ENCODE measurements around the gene RNASEH1.

RNASEH1 gene

GRCh38 chr2:3529316-3530025 is 28.7 kb downstream of the RNASEH1 start:
- H3K27me3 Mint-ChIP-seq (ENCODE audit: low read depth) = no peaks in the 10 kb centered on the region
- no peak overlapping the region for H3K4me3 Mint-ChIP-seq
- no peaks in the 10 kb centered on the region for H3K36me3 Mint-ChIP-seq (ENCODE audit: low read depth)
- no peak overlapping the region for H3K27ac Mint-ChIP-seq
- TF ChIP-seq CTCF (IDR thresholded peaks at IDR 0.05; ENCODE audit: unreplicated experiment in 3 of 3) = no peak
- H3K4me1 Mint-ChIP-seq = peaks cover 12% of the 10 kb centered on the region
- H3K9me3 Mint-ChIP-seq = no peaks in the 10 kb centered on the region

- Mint-ChIP-seq H3K4me3 (no peak overlapping the region), H3K9me3 (no peaks in the 10 kb centered on the region), H3K27me3 (ENCODE audit: low read depth) (no peaks in the 10 kb centered on the region), H3K27ac (no peak overlapping the region), H3K4me1 (peaks cover 18% of the 10 kb centered on the region), H3K36me3 (ENCODE audit: low read depth) (no peaks in the 10 kb centered on the region)
- no peak for TF ChIP-seq CTCF (IDR thresholded peaks at IDR 0.05; ENCODE audit: unreplicated experiment in 3 of 3)
Observed at GRCh38 chr2:3527886-3528785, 30.0 kb downstream of the RNASEH1 start.

GRCh38 chr2:3526871-3527270 is 31.3 kb downstream of the RNASEH1 start:
- no peak for TF ChIP-seq CTCF (IDR thresholded peaks at IDR 0.05; ENCODE audit: unreplicated experiment in 3 of 3)
- H3K27me3 Mint-ChIP-seq (ENCODE audit: low read depth) = no peaks in the 10 kb centered on the region
- H3K4me1 Mint-ChIP-seq = peaks cover 24% of the 10 kb centered on the region

GRCh38 chr2:3523551-3524041 is 34.5 kb downstream of the RNASEH1 start:
- no peak overlapping the region for H3K4me3 Mint-ChIP-seq
- TF ChIP-seq CTCF (IDR thresholded peaks at IDR 0.05; ENCODE audit: unreplicated experiment in 3 of 3) = no peak
- peaks cover 46% of the 10 kb centered on the region for H3K4me1 Mint-ChIP-seq

More at GRCh38 chr2:3526871-3527270, 31.3 kb downstream of the RNASEH1 start:
- no peaks in the 10 kb centered on the region for H3K9me3 Mint-ChIP-seq
- no peak overlapping the region for H3K4me3 Mint-ChIP-seq
- H3K36me3 Mint-ChIP-seq (ENCODE audit: low read depth) = no peaks in the 10 kb centered on the region
- H3K27ac Mint-ChIP-seq = no peak overlapping the region

GRCh38 chr2:3522961-3523421 is 35.1 kb downstream of the RNASEH1 start:
- TF ChIP-seq CTCF (IDR thresholded peaks at IDR 0.05; ENCODE audit: unreplicated experiment in 3 of 3) = no peak
- H3K4me3 Mint-ChIP-seq = peak overlapping the region in 2 of 3 experiments; percentile 26 to 55
- peak overlapping the region in 2 of 3 experiments; percentile 78 to 91 for H3K27ac Mint-ChIP-seq
- no peaks in the 10 kb centered on the region for H3K9me3 Mint-ChIP-seq
- no peaks in the 10 kb centered on the region for H3K27me3 Mint-ChIP-seq (ENCODE audit: low read depth)
- H3K4me1 Mint-ChIP-seq = peaks cover 48% of the 10 kb centered on the region
- H3K36me3 Mint-ChIP-seq (ENCODE audit: low read depth) = peaks cover 1% of the 10 kb centered on the region

More at GRCh38 chr2:3523551-3524041, 34.5 kb downstream of the RNASEH1 start:
- Mint-ChIP-seq H3K9me3 (no peaks in the 10 kb centered on the region), H3K27ac (peak overlapping the region in 1 of 3 experiments; percentile 78), H3K36me3 (ENCODE audit: low read depth) (no peaks in the 10 kb centered on the region), H3K27me3 (ENCODE audit: low read depth) (no peaks in the 10 kb centered on the region)
